A549 (cell line): ENCODE results near the gene MAGI1. TPM values are rescaled to one million over a fixed set of nuclear protein-coding genes. Genes with fewer than 3 reads are reported as not detected.

Experiments
- ATAC-seq, 2 experiments: fragments of 200-7000 bp in 1 of 2; fragments of >200 bp in 1 of 2; cut with Nextera tagmentation in 1 of 2; cut with Tn5 transposase in 1 of 2; 3 replicates each; pipeline versions ENCODE4 v1.8.0 to v1.9.1; 2018 to 2020; ENCODE audit warnings: mild to moderate bottlenecking in 1 of 2, moderate library complexity in 1 of 2
- CTCF ChIA-PET: fragments of 300-600 bp; sonication (Branson Sonifier 250); formaldehyde crosslinking; extraction: SDS; loops from one replicate; lab custom pipeline; 2021; ENCODE audit warnings: antibody characterized with exemption, inconsistent platforms; lab: Yijun Ruan, JAX
- POLR2A ChIA-PET: fragments of 350-600 bp; formaldehyde crosslinking; extraction: SDS; loops from one replicate; lab custom pipeline; 2021; ENCODE audit warnings: antibody characterized with exemption, inconsistent platforms; lab: Yijun Ruan, JAX
- DNase-seq, 2 experiments: peaks; one replicate each; pipeline versions ENCODE4 v3.0.0 to v3.0.0-alpha.2; 2011 to 2016; ENCODE audit warnings: low read depth in 1 of 2, low spot score in 1 of 2
- FAIRE-seq: peaks from 2 replicates; lab custom pipeline; 2011; peaks lifted over from hg19 to GRCh38; lab: Jason Lieb, UNC
- H3K27ac ChIP-seq, 2 experiments: fragments of >200 bp; sonication (Bioruptor Twin); formaldehyde crosslinking; 3 replicates each; pipeline ENCODE4 v1.5.1; 2016 to 2017
- H3K4me1 ChIP-seq: fragments of >200 bp; sonication (Bioruptor Twin); formaldehyde crosslinking; 3 replicates; pipeline ENCODE4 v1.6.1; 2016
- H3K4me2 ChIP-seq: fragments of >200 bp; sonication (Bioruptor Twin); formaldehyde crosslinking; 3 replicates; pipeline ENCODE4 v1.6.1; 2016
- H3K4me3 ChIP-seq: fragments of >200 bp; sonication (Bioruptor Twin); formaldehyde crosslinking; 3 replicates; pipeline ENCODE4 v1.5.1; 2016
- H3K9me3 ChIP-seq: fragments of >200 bp; sonication (Bioruptor Twin); formaldehyde crosslinking; 3 replicates; pipeline ENCODE4 v1.6.1; 2016
- BHLHE40 ChIP-seq: IDR thresholded peaks from 2 replicates; pipeline ENCODE4 v1.6.1; 2012; ENCODE audit warnings: low read depth, low read length, inconsistent platforms
- CEBPB ChIP-seq, 2 experiments: fragments of >200 bp in 1 of 2; sonication (Bioruptor Twin) in 1 of 2; formaldehyde crosslinking in 1 of 2; IDR thresholded peaks; 2 replicates each; pipeline ENCODE4 v1.6.1; 2012 to 2016
- CTCF ChIP-seq: fragments of >200 bp; sonication (Bioruptor Twin); formaldehyde crosslinking; IDR thresholded peaks from 3 replicates; pipeline ENCODE4 v1.5.1; 2016
- ESRRA ChIP-seq: fragments of 150-350 bp; IDR thresholded peaks from 2 replicates; pipeline ENCODE4 v1.6.1; 2014; ENCODE audit warnings: mild to moderate bottlenecking, low read length, borderline replicate concordance
- FOSB ChIP-seq: fragments of 250-450 bp; sonication (Bioruptor Pico); IDR thresholded peaks from 2 replicates; pipeline ENCODE4 v1.5.0; 2020; ENCODE audit warnings: mild to moderate bottlenecking, moderate library complexity
- FOXS1 ChIP-seq: fragments of 250-450 bp; sonication (Bioruptor Pico); IDR thresholded peaks from 2 replicates; pipeline ENCODE4 v1.5.0; 2020; ENCODE audit warnings: mild to moderate bottlenecking, moderate library complexity
- JUN ChIP-seq, 2 experiments: fragments of >200 bp; sonication (Bioruptor Twin); formaldehyde crosslinking; IDR thresholded peaks; 2 replicates in 1 of 2; 3 replicates in 1 of 2; pipeline ENCODE4 v1.6.1; 2016 to 2017
- MAX ChIP-seq: IDR thresholded peaks from 2 replicates; pipeline ENCODE4 v1.6.1; 2012
- MAZ ChIP-seq: fragments of 150-350 bp; IDR thresholded peaks from 2 replicates; pipeline ENCODE4 v1.6.1; 2014; ENCODE audit warnings: antibody characterized with exemption, low read depth, low read length, borderline replicate concordance
- MYC ChIP-seq: IDR thresholded peaks from 2 replicates; pipeline ENCODE4 v1.6.1; 2012; ENCODE audit warnings: mild to moderate bottlenecking, inconsistent platforms, low read length, improper control_type of control experiment, borderline replicate concordance
- NFE2L2 ChIP-seq: fragments of 150-350 bp; conservative IDR thresholded peaks from 2 replicates; pipeline ENCODE4 v1.6.1; 2014; ENCODE audit warnings: low read length
- PBX3 ChIP-seq: IDR thresholded peaks from 2 replicates; pipeline ENCODE4 v1.6.1; 2012
- PHF8 ChIP-seq: fragments of 200-600 bp; sonication (generic); IDR thresholded peaks from 2 replicates; pipeline ENCODE4 v1.6.1; 2016; ENCODE audit warnings: low read depth, mild to moderate bottlenecking, antibody characterized with exemption, moderate library complexity, borderline replicate concordance
- RNF2 ChIP-seq: fragments of 200-600 bp; sonication (generic); IDR thresholded peaks from 2 replicates; pipeline ENCODE4 v1.6.1; 2016; ENCODE audit warnings: low read depth, mild to moderate bottlenecking, antibody characterized with exemption, moderate library complexity, borderline replicate concordance
- SMC3 ChIP-seq: fragments of >200 bp; sonication (Bioruptor Twin); formaldehyde crosslinking; IDR thresholded peaks from 3 replicates; pipeline ENCODE4 v1.6.1; 2018; ENCODE audit warnings: inconsistent platforms
- SREBF2 ChIP-seq: fragments of 450-650 bp; IDR thresholded peaks from 2 replicates; pipeline ENCODE4 v1.6.1; 2014; ENCODE audit warnings: mild to moderate bottlenecking, moderate library complexity
- ZNF302 ChIP-seq: fragments of 250-450 bp; sonication (Bioruptor Pico); IDR thresholded peaks from 2 replicates; pipeline ENCODE4 v1.9.0; 2021; ENCODE audit warnings: inconsistent platforms, mild to moderate bottlenecking, moderate library complexity
- ZSCAN20 ChIP-seq: fragments of 250-450 bp; sonication (Bioruptor Pico); IDR thresholded peaks from 2 replicates; pipeline ENCODE4 v1.8.0; 2022; ENCODE audit warnings: mild to moderate bottlenecking, moderate library complexity
- WGBS: methylation state at CpG from one replicate; pipeline ENCODE4 v1.1.6; 2017; ENCODE audit errors: missing lambda C conversion rate; 5-methylcytosine and 5-hydroxymethylcytosine counted together
- polyA plus RNA-seq, 4 experiments: library from polyadenylated mRNA; depleted of rRNA in 3 of 4; stranded (reverse); fragments of >200 nt; fragmentation: RNase III in 1 of 4; extraction: RNeasy Plus Mini Kit Qiagen cat#74134 plus additional on column Dnase treatment in 1 of 4; gene quantifications; 2 replicates in 3 of 4; 3 replicates in 1 of 4; pipeline ENCODE4 v1.2.3, GENCODE V29; 2011 to 2017
- TF ChIP-seq, protein P1 (sequence below): IDR thresholded peaks from 2 replicates; pipeline ENCODE4 v1.6.1; 2012; ENCODE audit warnings: low read depth, borderline replicate concordance
- TF ChIP-seq, protein P2 (sequence below): fragments of 150-350 bp; IDR thresholded peaks from 2 replicates; pipeline ENCODE4 v1.6.1; 2014; ENCODE audit warnings: low read depth, mild to moderate bottlenecking, low read length
- TF ChIP-seq, protein P3 (sequence below): fragments of 250-450 bp; sonication (Bioruptor Pico); IDR thresholded peaks from 2 replicates; pipeline ENCODE4 v1.5.0; 2021; ENCODE audit warnings: mild to moderate bottlenecking, moderate library complexity, borderline replicate concordance

Gene MAGI1
- polyA plus RNA-seq, 2 of the 4 experiments (the other 2 are of a cell fraction), result 4.7 to 6.6 TPM

DNA sequence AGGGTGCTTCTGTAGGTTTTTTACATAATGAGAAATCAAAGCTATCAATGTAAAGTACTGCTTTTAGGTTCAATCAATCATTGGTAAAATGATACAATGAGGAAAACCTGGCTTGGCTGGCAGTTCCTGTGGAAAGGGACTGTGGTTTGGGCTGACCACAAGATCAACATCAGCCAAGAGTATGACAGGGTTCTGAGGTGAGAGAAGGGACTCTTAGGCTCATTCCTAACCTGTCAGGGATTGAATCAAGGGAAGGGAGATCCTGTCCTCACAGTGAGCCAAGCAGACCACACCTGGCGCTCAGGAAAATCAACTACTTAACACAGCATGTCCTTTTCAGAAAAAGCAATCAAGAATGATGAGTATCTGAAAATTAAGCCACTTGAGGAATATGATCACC lies 111.1 kb downstream of the MAGI1 start (continued):
- TF ChIP-seq JUN (IDR thresholded peaks at IDR 0.05), result no peak
- TF ChIP-seq, all 56 proteins: peak for 0

DNA sequence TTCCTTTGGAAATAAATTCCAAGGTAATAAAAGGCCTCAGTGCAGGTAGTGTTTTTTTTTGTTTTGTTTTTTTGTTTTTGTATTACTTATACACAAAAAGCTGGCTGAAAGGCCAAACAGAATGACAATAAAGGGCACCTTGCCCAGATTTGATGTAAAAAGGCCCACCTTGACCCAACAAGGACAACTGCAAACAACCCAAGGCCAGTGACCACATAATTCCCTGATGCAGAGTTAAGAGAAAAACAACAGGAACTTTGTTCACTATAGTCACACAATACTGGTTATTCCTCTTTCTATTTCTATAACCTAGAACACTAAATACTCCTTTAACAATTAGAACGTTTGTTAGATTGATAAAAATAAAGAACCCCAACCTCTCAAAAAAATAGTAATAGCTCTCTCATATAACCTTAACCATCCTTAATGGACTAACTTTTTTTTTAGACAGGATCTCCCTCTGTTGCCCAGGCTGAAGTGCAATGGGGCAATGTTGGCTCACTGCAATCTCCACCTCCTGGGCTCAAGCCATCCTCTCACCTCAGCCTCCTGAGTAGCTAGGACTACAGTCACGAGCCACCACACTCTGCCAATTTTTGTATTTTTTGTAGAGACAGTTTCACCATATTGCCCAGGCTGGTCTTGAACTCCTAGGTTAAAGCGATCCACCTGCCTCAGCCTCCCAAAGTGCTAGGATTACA lies 113.3 kb downstream of the MAGI1 start:
- H3K4me1 ChIP-seq, result no peaks in the 10 kb centered on the region
- no peaks in the 10 kb centered on the region for H3K9me3 ChIP-seq
- ATAC-seq (no peak), FAIRE-seq (no peak), DNase-seq (no peak)
- CTCF ChIA-PET, result no interaction called here
- no peak overlapping the region for H3K27ac ChIP-seq
- POLR2A ChIA-PET, result no interaction called here
- no peak overlapping the region for H3K4me3 ChIP-seq
- TF ChIP-seq JUN (IDR thresholded peaks at IDR 0.05), result no peak
- no peak for TF ChIP-seq SMC3
- no peak for TF ChIP-seq FOXS1 (CRISPR knock-in tag)
- TF ChIP-seq CEBPB (IDR thresholded peaks at IDR 0.05), result no peak
- TF ChIP-seq PHF8, result no peak
- no peak for TF ChIP-seq RNF2
- no peak for TF ChIP-seq CTCF
- TF ChIP-seq MAX, result no peak
- TF ChIP-seq, all 56 proteins: peak for 0
- 79% methylated on average over 3 of the region's 3 CpGs for WGBS
- no peak overlapping the region for H3K4me2 ChIP-seq

DNA sequence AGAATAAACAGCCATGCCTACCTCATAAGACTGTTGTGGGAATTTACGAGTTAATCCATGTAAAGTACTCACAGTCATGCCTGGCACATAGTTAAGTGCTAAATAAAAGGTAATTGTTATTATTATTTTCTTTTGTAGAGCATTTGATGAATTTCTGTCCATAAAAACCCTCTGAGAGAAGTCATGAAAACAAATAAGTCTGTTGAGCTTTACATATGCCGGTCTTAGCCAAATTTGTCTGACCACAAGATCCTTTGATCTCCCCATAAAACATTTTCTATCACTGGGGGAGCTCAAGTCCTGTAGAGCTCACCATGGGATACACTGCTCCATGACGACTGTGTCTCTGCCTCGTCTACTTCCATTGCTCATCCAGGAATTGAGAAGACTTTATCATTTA lies 114.0 kb downstream of the MAGI1 start:
- DNase-seq (no peak), FAIRE-seq (no peak), ATAC-seq (no peak)
- H3K4me1 ChIP-seq, result no peaks in the 10 kb centered on the region
- CTCF ChIA-PET, result no interaction called here
- no peak overlapping the region for H3K4me2 ChIP-seq
- no peak for TF ChIP-seq ESRRA
- TF ChIP-seq FOSB (CRISPR knock-in tag), result no peak
- TF ChIP-seq MAZ, result no peak
- no peaks in the 10 kb centered on the region for H3K9me3 ChIP-seq
- POLR2A ChIA-PET, result no interaction called here
- H3K27ac ChIP-seq, result no peak overlapping the region
- WGBS, result 89% methylated on average over 4 of the region's 4 CpGs
- H3K4me3 ChIP-seq, result no peak overlapping the region

- Histone ChIP-seq H3K4me1 (no peaks in the 10 kb centered on the region), H3K27ac (no peak overlapping the region), H3K4me3 (no peak overlapping the region), H3K9me3 (no peaks in the 10 kb centered on the region), H3K4me2 (no peak overlapping the region)
- 97% methylated on average over 2 of the region's 2 CpGs for WGBS
- no peak for TF ChIP-seq CEBPB (IDR thresholded peaks at IDR 0.05)
- TF ChIP-seq BHLHE40, result no peak
- TF ChIP-seq NFE2L2, result no peak
- TF ChIP-seq FOSB (CRISPR knock-in tag), result no peak
- no peak for TF ChIP-seq MYC
- no peak for TF ChIP-seq ZNF302 (CRISPR knock-in tag)
- TF ChIP-seq, protein P1, sequence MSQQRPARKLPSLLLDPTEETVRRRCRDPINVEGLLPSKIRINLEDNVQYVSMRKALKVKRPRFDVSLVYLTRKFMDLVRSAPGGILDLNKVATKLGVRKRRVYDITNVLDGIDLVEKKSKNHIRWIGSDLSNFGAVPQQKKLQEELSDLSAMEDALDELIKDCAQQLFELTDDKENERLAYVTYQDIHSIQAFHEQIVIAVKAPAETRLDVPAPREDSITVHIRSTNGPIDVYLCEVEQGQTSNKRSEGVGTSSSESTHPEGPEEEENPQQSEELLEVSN, result no peak
- no peak for TF ChIP-seq SREBF2
- TF ChIP-seq JUN (IDR thresholded peaks at IDR 0.05), result no peak
- TF ChIP-seq, protein P2, sequence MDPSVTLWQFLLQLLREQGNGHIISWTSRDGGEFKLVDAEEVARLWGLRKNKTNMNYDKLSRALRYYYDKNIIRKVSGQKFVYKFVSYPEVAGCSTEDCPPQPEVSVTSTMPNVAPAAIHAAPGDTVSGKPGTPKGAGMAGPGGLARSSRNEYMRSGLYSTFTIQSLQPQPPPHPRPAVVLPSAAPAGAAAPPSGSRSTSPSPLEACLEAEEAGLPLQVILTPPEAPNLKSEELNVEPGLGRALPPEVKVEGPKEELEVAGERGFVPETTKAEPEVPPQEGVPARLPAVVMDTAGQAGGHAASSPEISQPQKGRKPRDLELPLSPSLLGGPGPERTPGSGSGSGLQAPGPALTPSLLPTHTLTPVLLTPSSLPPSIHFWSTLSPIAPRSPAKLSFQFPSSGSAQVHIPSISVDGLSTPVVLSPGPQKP, result no peak
- TF ChIP-seq, protein P3, sequence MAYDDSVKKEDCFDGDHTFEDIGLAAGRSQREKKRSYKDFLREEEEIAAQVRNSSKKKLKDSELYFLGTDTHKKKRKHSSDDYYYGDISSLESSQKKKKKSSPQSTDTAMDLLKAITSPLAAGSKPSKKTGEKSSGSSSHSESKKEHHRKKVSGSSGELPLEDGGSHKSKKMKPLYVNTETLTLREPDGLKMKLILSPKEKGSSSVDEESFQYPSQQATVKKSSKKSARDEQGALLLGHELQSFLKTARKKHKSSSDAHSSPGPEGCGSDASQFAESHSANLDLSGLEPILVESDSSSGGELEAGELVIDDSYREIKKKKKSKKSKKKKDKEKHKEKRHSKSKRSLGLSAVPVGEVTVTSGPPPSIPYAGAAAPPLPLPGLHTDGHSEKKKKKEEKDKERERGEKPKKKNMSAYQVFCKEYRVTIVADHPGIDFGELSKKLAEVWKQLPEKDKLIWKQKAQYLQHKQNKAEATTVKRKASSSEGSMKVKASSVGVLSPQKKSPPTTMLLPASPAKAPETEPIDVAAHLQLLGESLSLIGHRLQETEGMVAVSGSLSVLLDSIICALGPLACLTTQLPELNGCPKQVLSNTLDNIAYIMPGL (CRISPR knock-in tag), result no peak
- TF ChIP-seq PBX3, result no peak
- no peak for TF ChIP-seq ZSCAN20 (CRISPR knock-in tag)
- POLR2A ChIA-PET, result no interaction called here
- CTCF ChIA-PET, result interaction anchor here (1.6 kb wide), 1 partner anchor 18 kb away, joined by 3 read pairs; no protein-coding TSS in a partner anchor
- FAIRE-seq, result no peak
- no peak for ATAC-seq
- no peak for DNase-seq
Observed at GRCh38 chr3:65922441-65922840, 116.3 kb downstream of the MAGI1 start.
